ENCODE measurements around the gene LGR6.
A peak's percentile ranks its signal among the peaks of the same experiment; 100 is the strongest.

The LGR6 gene

GRCh38 chr1:202217951-202218350 is 24.4 kb downstream of the LGR6 start:
- no peak for DNase-seq (ENCODE audit: low read depth, low spot score)

- no peak for DNase-seq (ENCODE audit: low read depth, low spot score)
These were observed 27.1 kb downstream of the LGR6 start for GRCh38 chr1:202220733-202221132.

- DNase-seq (ENCODE audit: low read depth, low spot score) = no peak
These were observed 28.6 kb downstream of the LGR6 start for GRCh38 chr1:202221911-202222909.

GRCh38 chr1:202223121-202223860 is 29.7 kb downstream of the LGR6 start:
- DNase-seq (ENCODE audit: low read depth, low spot score) = no peak

- DNase-seq (ENCODE audit: low read depth, low spot score) = no peak
These were observed 30.9 kb downstream of the LGR6 start for GRCh38 chr1:202224453-202224852.

- no peak for DNase-seq (ENCODE audit: low read depth, low spot score)
These were observed 31.5 kb downstream of the LGR6 start for GRCh38 chr1:202225131-202225530.

- DNase-seq (ENCODE audit: low read depth, low spot score) = no peak
These were observed 33.6 kb downstream of the LGR6 start for GRCh38 chr1:202227053-202227672.

- DNase-seq (ENCODE audit: low read depth, low spot score) = no peak
These were observed 34.4 kb downstream of the LGR6 start for GRCh38 chr1:202227997-202228401.

- DNase-seq (ENCODE audit: low read depth, low spot score) = no peak
These were observed 35.0 kb downstream of the LGR6 start for GRCh38 chr1:202228484-202229122.

GRCh38 chr1:202229376-202229775 is 35.8 kb downstream of the LGR6 start:
- no peak for DNase-seq (ENCODE audit: low read depth, low spot score)

- DNase-seq (ENCODE audit: low read depth, low spot score) = no peak
These were observed 36.7 kb downstream of the LGR6 start for GRCh38 chr1:202230061-202230938.

- DNase-seq (ENCODE audit: low read depth, low spot score) = no peak
These were observed 37.5 kb downstream of the LGR6 start for GRCh38 chr1:202230939-202231645.

GRCh38 chr1:202233171-202233570 is 39.6 kb downstream of the LGR6 start:
- DNase-seq (ENCODE audit: low read depth, low spot score) = no peak

GRCh38 chr1:202233804-202234203 is 40.2 kb downstream of the LGR6 start:
- no peak for DNase-seq (ENCODE audit: low read depth, low spot score)

GRCh38 chr1:202234331-202235002 is 40.9 kb downstream of the LGR6 start:
- no peak for DNase-seq (ENCODE audit: low read depth, low spot score)

GRCh38 chr1:202235003-202235660 is 41.5 kb downstream of the LGR6 start:
- no peak for DNase-seq (ENCODE audit: low read depth, low spot score)

GRCh38 chr1:202235856-202236837 is 42.5 kb downstream of the LGR6 start:
- peak; percentile 27 for DNase-seq (ENCODE audit: low read depth, low spot score)

- DNase-seq (ENCODE audit: low read depth, low spot score) = no peak
These were observed 43.5 kb downstream of the LGR6 start for GRCh38 chr1:202237052-202237451.
